CD14-positive monocyte (primary cell): Measurements from ENCODE around the gene PCDHB1. TPM values are rescaled to one million over a fixed set of nuclear protein-coding genes. Genes with fewer than 3 reads are reported as not detected.

Source experiments
- DNase-seq, 3 donors: peaks; one replicate each; pipeline ENCODE4 v3.0.0-alpha.2; 2011 to 2022
- H2AFZ ChIP-seq: 2 replicates; pipeline ENCODE4 v1.6.0; 2012; ENCODE audit warnings: mild to moderate bottlenecking, low read depth, low read length, inconsistent platforms; ENCODE audit not compliant: insufficient read depth, poor library complexity, severe bottlenecking
- H3K27ac ChIP-seq, 2 donors: 1 replicate in 1 of 2; 2 replicates in 1 of 2; pipeline ENCODE4 v1.5.1; 2012 to 2013; ENCODE audit warnings: low read length in 2 of 2, control low read depth in 1 of 2, inconsistent platforms in 1 of 2, low read depth in 1 of 2, mild to moderate bottlenecking in 1 of 2
- H3K27me3 ChIP-seq, 2 donors: one replicate each; pipeline versions ENCODE4 v1.6.0 to v1.6.1; 2011 to 2013; ENCODE audit warnings: low read length in 2 of 2; ENCODE audit not compliant: control insufficient read depth in 2 of 2, insufficient read depth in 2 of 2
- H3K36me3 ChIP-seq, 2 donors: replicated peaks in 1 of 2; 1 replicate in 1 of 2; 2 replicates in 1 of 2; pipeline versions ENCODE4 v1.5.1 to v1.6.1; 2012 to 2013; ENCODE audit warnings: low read length in 2 of 2, control low read depth in 1 of 2, inconsistent platforms in 1 of 2, mild to moderate bottlenecking in 1 of 2; ENCODE audit not compliant: insufficient read depth in 2 of 2, control insufficient read depth in 1 of 2
- H3K4me1 ChIP-seq, 2 donors: 1 replicate in 1 of 2; 2 replicates in 1 of 2; pipeline versions ENCODE4 v1.5.1 to v1.6.1; 2012 to 2013; ENCODE audit warnings: low read length in 2 of 2, control low read depth in 1 of 2, inconsistent platforms in 1 of 2, mild to moderate bottlenecking in 1 of 2, moderate library complexity in 1 of 2; ENCODE audit not compliant: insufficient read depth in 2 of 2, control insufficient read depth in 1 of 2
- H3K4me2 ChIP-seq: replicated peaks from 2 replicates; pipeline ENCODE3; 2012; ENCODE audit warnings: low read length, moderate library complexity, mild to moderate bottlenecking; ENCODE audit not compliant: poor library complexity, severe bottlenecking; ENCODE audit errors: extremely low read depth
- H3K4me3 ChIP-seq, 3 experiments: fragments of 200-600 bp in 1 of 3; sonication (generic) in 1 of 3; replicated peaks in 1 of 3; 1 replicate in 2 of 3; 2 replicates in 1 of 3; pipeline ENCODE4 v1.5.1; 2011 to 2013; ENCODE audit warnings: low read length in 3 of 3, mild to moderate bottlenecking in 3 of 3, control low read depth in 2 of 3, low read depth in 2 of 3, inconsistent platforms in 1 of 3, moderate library complexity in 1 of 3
- H3K79me2 ChIP-seq: 2 replicates; pipeline ENCODE4 v1.6.0; 2012; ENCODE audit warnings: mild to moderate bottlenecking, control low read depth, inconsistent platforms, low read length, moderate library complexity; ENCODE audit not compliant: insufficient read depth
- H3K9ac ChIP-seq: 2 replicates; pipeline ENCODE4 v1.6.0; 2017; ENCODE audit warnings: low read length, mild to moderate bottlenecking; ENCODE audit not compliant: insufficient read depth, poor library complexity, severe bottlenecking
- H3K9me3 ChIP-seq, 2 donors: replicated peaks in 1 of 2; 1 replicate in 1 of 2; 2 replicates in 1 of 2; pipeline versions ENCODE4 v1.5.1 to v1.6.1; 2012 to 2013; ENCODE audit warnings: low read length in 2 of 2, control low read depth in 1 of 2; ENCODE audit not compliant: control insufficient read depth in 1 of 2, insufficient read depth in 1 of 2
- H4K20me1 ChIP-seq: 2 replicates; pipeline ENCODE4 v1.6.0; 2012; ENCODE audit warnings: mild to moderate bottlenecking, low read length, control low read depth, moderate library complexity; ENCODE audit not compliant: insufficient read depth
- H3K27ac Mint-ChIP-seq, 7 donors: one replicate each; pipeline ENCODE4 v1.8.0; 2020; ENCODE audit warnings: mild to moderate bottlenecking in 7 of 7, mixed read lengths in 7 of 7, moderate library complexity in 6 of 7, inconsistent platforms in 2 of 7
- H3K27me3 Mint-ChIP-seq, 3 donors: one replicate each; pipeline ENCODE4 v1.8.0; 2021 to 2022; ENCODE audit warnings: low read depth in 3 of 3, mild to moderate bottlenecking in 3 of 3, mixed read lengths in 3 of 3, moderate library complexity in 3 of 3, inconsistent platforms in 1 of 3
- H3K36me3 Mint-ChIP-seq, 2 donors: one replicate each; pipeline ENCODE4 v1.8.0; 2020; ENCODE audit warnings: mixed read lengths in 2 of 2, inconsistent platforms in 1 of 2, mild to moderate bottlenecking in 1 of 2
- H3K4me1 Mint-ChIP-seq: one replicate; pipeline ENCODE4 v1.8.0; 2020; ENCODE audit warnings: mild to moderate bottlenecking, mixed read lengths
- H3K4me3 Mint-ChIP-seq, 2 donors: one replicate each; pipeline ENCODE4 v1.8.0; 2020; ENCODE audit warnings: mild to moderate bottlenecking in 2 of 2, mixed read lengths in 2 of 2, moderate library complexity in 1 of 2
- H3K9me3 Mint-ChIP-seq, 7 donors: one replicate each; pipeline ENCODE4 v1.8.0; 2020 to 2022; ENCODE audit warnings: mixed read lengths in 7 of 7, mild to moderate bottlenecking in 6 of 7, moderate library complexity in 6 of 7, inconsistent platforms in 2 of 7
- CTCF ChIP-seq: fragments of 200-600 bp; IDR thresholded peaks from one replicate; pipeline ENCODE4 v1.8.0; 2022; ENCODE audit warnings: antibody characterized with exemption, mild to moderate bottlenecking
- WGBS: methylation state at CpG from one replicate; pipeline ENCODE4 v1.1.5; 2013; ENCODE audit warnings: missing lambda C conversion rate; ENCODE audit not compliant: insufficient coverage; 5-methylcytosine and 5-hydroxymethylcytosine counted together
- intact Hi-C, 2 donors: fragments of 100-400 bp; cut with micrococcal nuclease; formaldehyde crosslinking; loops; one replicate each; pipeline versions ENCODE4 v1.15.0 to v1.15.1; 2023
- polyA plus RNA-seq, 3 donors: library from polyadenylated mRNA; depleted of rRNA in 1 of 3; unstranded in 2 of 3; stranded (reverse) in 1 of 3; fragments of 300-500 nt in 2 of 3; fragments of >200 nt in 1 of 3; fragmentation: Illumina TruSeq in 2 of 3; gene quantifications; 1 replicate in 2 of 3; 2 replicates in 1 of 3; pipeline ENCODE4 v1.2.3, GENCODE V29; 2012 to 2021

PCDHB1 gene
- polyA plus RNA-seq, 3 donors, result not detected

GRCh38 chr5:141105350-141105749 is 54.2 kb downstream of the PCDHB1 start:
- H3K9ac ChIP-seq, result no peak overlapping the region
- H3K27me3 ChIP-seq, result peaks cover 0 to 12% of the 10 kb centered on the region in 2 donors
- no peak overlapping the region for H3K4me3 ChIP-seq
- no peak overlapping the region for H3K4me2 ChIP-seq
- Mint-ChIP-seq H3K36me3 (no peaks in the 10 kb centered on the region), H3K4me1 (no peaks in the 10 kb centered on the region), H3K4me3 (no peak overlapping the region), H3K27ac (no peak overlapping the region), H3K9me3 (peaks cover 9 to 36% (median 31%) of the 10 kb centered on the region in 7 donors), H3K27me3 (peaks cover 4 to 8% (median 6%) of the 10 kb centered on the region in 3 donors)
- no peaks in the 10 kb centered on the region for H4K20me1 ChIP-seq
- H3K79me2 ChIP-seq, result no peaks in the 10 kb centered on the region
- no peaks in the 10 kb centered on the region for H3K36me3 ChIP-seq
- H3K27ac ChIP-seq, result no peak overlapping the region
- peaks cover 27 to 28% of the 10 kb centered on the region in 2 donors for H3K9me3 ChIP-seq
- H3K4me1 ChIP-seq, result no peaks in the 10 kb centered on the region
- no peak overlapping the region for H2AFZ ChIP-seq
- no peak for DNase-seq
- TF ChIP-seq CTCF, result no peak
- WGBS, result 100% methylated on average over 1 of the region's 2 CpGs
- intact Hi-C loops, result no loop called here

Other genes with a start within 250 kb of the PCDHB1 start
- not detected for gene PCDHA4, start 244.3 kb upstream of the PCDHB1 start, polyA plus RNA-seq
- gene PCDHA5, start 229.8 kb upstream of the PCDHB1 start, polyA plus RNA-seq, result not detected
- gene PCDHA6, start 223.4 kb upstream of the PCDHB1 start, polyA plus RNA-seq, result not detected
- not detected for gene PCDHA7, start 217.1 kb upstream of the PCDHB1 start, polyA plus RNA-seq
- not detected for gene PCDHA8, start 210.2 kb upstream of the PCDHB1 start, polyA plus RNA-seq
- not detected for gene PCDHA9, start 203.0 kb upstream of the PCDHB1 start, polyA plus RNA-seq
- not detected for gene PCDHA10, start 195.5 kb upstream of the PCDHB1 start, polyA plus RNA-seq
- gene PCDHA11, start 182.4 kb upstream of the PCDHB1 start, polyA plus RNA-seq, result not detected
- gene PCDHA12, start 176.1 kb upstream of the PCDHB1 start, polyA plus RNA-seq, result not detected
- not detected for gene PCDHA13, start 169.2 kb upstream of the PCDHB1 start, polyA plus RNA-seq
- not detected for gene PCDHAC1, start 125.1 kb upstream of the PCDHB1 start, polyA plus RNA-seq
- not detected for gene PCDHAC2, start 84.9 kb upstream of the PCDHB1 start, polyA plus RNA-seq
- gene PCDHB2, start 43.2 kb downstream of the PCDHB1 start, polyA plus RNA-seq, result not detected
- not detected for gene PCDHB3, start 49.1 kb downstream of the PCDHB1 start, polyA plus RNA-seq
- gene PCDHB4, start 70.4 kb downstream of the PCDHB1 start, polyA plus RNA-seq, result not detected
- not detected for gene PCDHB5, start 83.8 kb downstream of the PCDHB1 start, polyA plus RNA-seq
- gene PCDHB6, start 98.7 kb downstream of the PCDHB1 start, polyA plus RNA-seq, result not detected
- not detected for gene PCDHB7, start 121.3 kb downstream of the PCDHB1 start, polyA plus RNA-seq
- not detected for gene PCDHB8, start 126.4 kb downstream of the PCDHB1 start, polyA plus RNA-seq
- not detected for gene PCDHB16, start 131.0 kb downstream of the PCDHB1 start, polyA plus RNA-seq
- not detected for gene PCDHB9, start 135.8 kb downstream of the PCDHB1 start, polyA plus RNA-seq
- gene PCDHB10, start 141.0 kb downstream of the PCDHB1 start, polyA plus RNA-seq, result not detected
- gene PCDHB11, start 148.3 kb downstream of the PCDHB1 start, polyA plus RNA-seq, result not detected
- not detected for gene PCDHB12, start 157.3 kb downstream of the PCDHB1 start, polyA plus RNA-seq
- gene PCDHB13, start 162.5 kb downstream of the PCDHB1 start, polyA plus RNA-seq, result not detected
- gene PCDHB14, start 172.0 kb downstream of the PCDHB1 start, polyA plus RNA-seq, result not detected
- gene PCDHB15, start 194.0 kb downstream of the PCDHB1 start, polyA plus RNA-seq, result not detected